Measurements from ENCODE around the gene PLCB1.

PLCB1 gene

GRCh38 chr20:8903655-8904605, 771.9 kb downstream of the PLCB1 start:
- no peak for TF ChIP-seq CTCF (IDR thresholded peaks at IDR 0.05)
- no peak overlapping the region for H3K27ac ChIP-seq

GRCh38 chr20:8909596-8909995, 777.5 kb downstream of the PLCB1 start:
- no peaks in the 10 kb centered on the region for H3K4me1 ChIP-seq (ENCODE audit: control insufficient read depth in 1 of 2, insufficient read depth in 1 of 2, low read depth in 1 of 2, low read length in 1 of 2)
- H3K9me3 ChIP-seq = no peaks in the 10 kb centered on the region
- H3K27ac ChIP-seq = no peak overlapping the region
- H3K36me3 ChIP-seq = no peaks in the 10 kb centered on the region
- H3K27me3 ChIP-seq = no peaks in the 10 kb centered on the region
- no peak overlapping the region for H3K4me3 ChIP-seq (ENCODE audit: low read depth in 1 of 2, low read length in 1 of 2)
- TF ChIP-seq CTCF (IDR thresholded peaks at IDR 0.05) = no peak

More at GRCh38 chr20:8903655-8904605, 771.9 kb downstream of the PLCB1 start:
- H3K4me1 ChIP-seq (ENCODE audit: control insufficient read depth in 1 of 2, insufficient read depth in 1 of 2, low read depth in 1 of 2, low read length in 1 of 2) = no peaks in the 10 kb centered on the region
- no peaks in the 10 kb centered on the region for H3K9me3 ChIP-seq
- no peaks in the 10 kb centered on the region for H3K36me3 ChIP-seq
- no peak overlapping the region for H3K4me3 ChIP-seq (ENCODE audit: low read depth in 1 of 2, low read length in 1 of 2)
- H3K27me3 ChIP-seq = no peaks in the 10 kb centered on the region

GRCh38 chr20:8912096-8912495, 780.0 kb downstream of the PLCB1 start:
- Histone ChIP-seq H3K36me3 (no peaks in the 10 kb centered on the region), H3K27ac (no peak overlapping the region), H3K4me1 (ENCODE audit: control insufficient read depth in 1 of 2, insufficient read depth in 1 of 2, low read depth in 1 of 2, low read length in 1 of 2) (no peaks in the 10 kb centered on the region), H3K27me3 (no peaks in the 10 kb centered on the region), H3K9me3 (no peaks in the 10 kb centered on the region), H3K4me3 (ENCODE audit: low read depth in 1 of 2, low read length in 1 of 2) (no peak overlapping the region)
- TF ChIP-seq CTCF (IDR thresholded peaks at IDR 0.05) = no peak

- Histone ChIP-seq H3K4me3 (ENCODE audit: low read depth in 1 of 2, low read length in 1 of 2) (no peak overlapping the region), H3K9me3 (no peaks in the 10 kb centered on the region), H3K27me3 (no peaks in the 10 kb centered on the region), H3K36me3 (no peaks in the 10 kb centered on the region), H3K27ac (no peak overlapping the region), H3K4me1 (ENCODE audit: control insufficient read depth in 1 of 2, insufficient read depth in 1 of 2, low read depth in 1 of 2, low read length in 1 of 2) (no peaks in the 10 kb centered on the region)
- TF ChIP-seq CTCF (IDR thresholded peaks at IDR 0.05) = no peak
These were observed 780.7 kb downstream of the PLCB1 start for GRCh38 chr20:8912731-8913130.

GRCh38 chr20:8913456-8913855, 781.4 kb downstream of the PLCB1 start:
- no peak for TF ChIP-seq CTCF (IDR thresholded peaks at IDR 0.05)

More at GRCh38 chr20:8913456-8913855, 781.4 kb downstream of the PLCB1 start:
- Histone ChIP-seq H3K27ac (no peak overlapping the region), H3K27me3 (no peaks in the 10 kb centered on the region), H3K4me1 (ENCODE audit: control insufficient read depth in 1 of 2, insufficient read depth in 1 of 2, low read depth in 1 of 2, low read length in 1 of 2) (no peaks in the 10 kb centered on the region), H3K9me3 (no peaks in the 10 kb centered on the region), H3K36me3 (no peaks in the 10 kb centered on the region), H3K4me3 (ENCODE audit: low read depth in 1 of 2, low read length in 1 of 2) (no peak overlapping the region)

All from neutrophil (primary cell).